Loucy (cell line): ENCODE data around the gene SLC39A9.

Experiments used
- H2AFZ ChIP-seq: fragments of 200-600 bp; sonication (generic); 2 replicates; pipeline ENCODE4 v1.6.0; 2016; ENCODE audit warnings: antibody characterized with exemption, mild to moderate bottlenecking, low read length, moderate library complexity
- H3F3A ChIP-seq: fragments of 200-600 bp; 2 replicates; pipeline ENCODE4 v1.6.0; 2016; ENCODE audit warnings: antibody characterized with exemption, low read depth, mild to moderate bottlenecking
- H3K27me3 ChIP-seq: fragments of 200-600 bp; sonication (generic); 2 replicates; pipeline ENCODE4 v1.6.1; 2014; ENCODE audit warnings: low read length, mild to moderate bottlenecking; ENCODE audit not compliant: insufficient read depth, poor library complexity, severe bottlenecking
- H3K36me3 ChIP-seq: fragments of 200-600 bp; sonication (generic); 2 replicates; pipeline ENCODE4 v1.6.1; 2016; ENCODE audit warnings: low read length; ENCODE audit not compliant: insufficient read depth
- H3K4me1 ChIP-seq: fragments of 200-600 bp; sonication (generic); 2 replicates; pipeline ENCODE4 v1.5.1; 2014; ENCODE audit warnings: low read length, mild to moderate bottlenecking; ENCODE audit not compliant: insufficient read depth, poor library complexity, severe bottlenecking
- H3K4me2 ChIP-seq: fragments of 200-600 bp; sonication (generic); 2 replicates; pipeline ENCODE4 v1.6.0; 2014; ENCODE audit warnings: antibody characterized with exemption, low read length, low read depth, mild to moderate bottlenecking; ENCODE audit not compliant: poor library complexity, severe bottlenecking
- H3K4me3 ChIP-seq: fragments of 200-600 bp; sonication (generic); 2 replicates; pipeline ENCODE4 v1.5.1; 2014; ENCODE audit warnings: low read length, mild to moderate bottlenecking, mixed read lengths; ENCODE audit not compliant: poor library complexity, severe bottlenecking
- H3K79me2 ChIP-seq: fragments of 200-600 bp; sonication (generic); 2 replicates; pipeline ENCODE4 v1.6.1; 2014; ENCODE audit warnings: low read length; ENCODE audit not compliant: insufficient read depth
- H3K9ac ChIP-seq: fragments of 200-600 bp; sonication (generic); 2 replicates; pipeline ENCODE4 v1.6.0; 2014; ENCODE audit warnings: mild to moderate bottlenecking, low read depth, low read length, moderate library complexity; ENCODE audit not compliant: poor library complexity, severe bottlenecking
- H3K9me2 ChIP-seq: fragments of 200-600 bp; sonication (generic); replicated peaks from 2 replicates; pipeline ENCODE4 v1.6.1; 2016; ENCODE audit warnings: low read depth, low read length, mixed read lengths
- H3K9me3 ChIP-seq: fragments of 200-600 bp; sonication (generic); 2 replicates; pipeline ENCODE4 v1.6.1; 2014; ENCODE audit warnings: mild to moderate bottlenecking, antibody characterized with exemption, low read length, low read depth; ENCODE audit not compliant: insufficient read depth
- H4K20me1 ChIP-seq: fragments of 200-600 bp; sonication (generic); 2 replicates; pipeline ENCODE4 v1.6.0; 2014; ENCODE audit warnings: antibody characterized with exemption, low read length, mild to moderate bottlenecking; ENCODE audit not compliant: insufficient read depth, poor library complexity, severe bottlenecking
- EZH2phosphoT487 ChIP-seq: fragments of 200-600 bp; IDR thresholded peaks from 2 replicates; pipeline ENCODE4 v1.6.1; 2018; ENCODE audit warnings: antibody characterized with exemption, mild to moderate bottlenecking, moderate library complexity, borderline replicate concordance
- TF ChIP-seq, protein P1 (sequence below): fragments of 200-600 bp; sonication (generic); conservative IDR thresholded peaks from 2 replicates; pipeline ENCODE4 v1.5.1; 2014; ENCODE audit warnings: mild to moderate bottlenecking, antibody characterized with exemption, low read length

SLC39A9 gene

GRCh38 chr14:69351385-69351784 is 47.1 kb upstream of the SLC39A9 start:
- peaks cover 6% of the 10 kb centered on the region for H3K4me1 ChIP-seq
- no peaks in the 10 kb centered on the region for H4K20me1 ChIP-seq
- no peaks in the 10 kb centered on the region for H3K36me3 ChIP-seq
- H2AFZ ChIP-seq, result no peak overlapping the region
- no peaks in the 10 kb centered on the region for H3K9me2 ChIP-seq
- H3K9ac ChIP-seq, result no peak overlapping the region
- H3K27me3 ChIP-seq, result no peaks in the 10 kb centered on the region
- H3F3A ChIP-seq, result no peaks in the 10 kb centered on the region
- H3K4me3 ChIP-seq, result no peak overlapping the region
- H3K79me2 ChIP-seq, result no peaks in the 10 kb centered on the region
- H3K4me2 ChIP-seq, result no peak overlapping the region
- H3K9me3 ChIP-seq, result no peaks in the 10 kb centered on the region
- TF ChIP-seq, protein P1, sequence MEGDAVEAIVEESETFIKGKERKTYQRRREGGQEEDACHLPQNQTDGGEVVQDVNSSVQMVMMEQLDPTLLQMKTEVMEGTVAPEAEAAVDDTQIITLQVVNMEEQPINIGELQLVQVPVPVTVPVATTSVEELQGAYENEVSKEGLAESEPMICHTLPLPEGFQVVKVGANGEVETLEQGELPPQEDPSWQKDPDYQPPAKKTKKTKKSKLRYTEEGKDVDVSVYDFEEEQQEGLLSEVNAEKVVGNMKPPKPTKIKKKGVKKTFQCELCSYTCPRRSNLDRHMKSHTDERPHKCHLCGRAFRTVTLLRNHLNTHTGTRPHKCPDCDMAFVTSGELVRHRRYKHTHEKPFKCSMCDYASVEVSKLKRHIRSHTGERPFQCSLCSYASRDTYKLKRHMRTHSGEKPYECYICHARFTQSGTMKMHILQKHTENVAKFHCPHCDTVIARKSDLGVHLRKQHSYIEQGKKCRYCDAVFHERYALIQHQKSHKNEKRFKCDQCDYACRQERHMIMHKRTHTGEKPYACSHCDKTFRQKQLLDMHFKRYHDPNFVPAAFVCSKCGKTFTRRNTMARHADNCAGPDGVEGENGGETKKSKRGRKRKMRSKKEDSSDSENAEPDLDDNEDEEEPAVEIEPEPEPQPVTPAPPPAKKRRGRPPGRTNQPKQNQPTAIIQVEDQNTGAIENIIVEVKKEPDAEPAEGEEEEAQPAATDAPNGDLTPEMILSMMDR, result no peak
- no peak for TF ChIP-seq EZH2phosphoT487

GRCh38 chr14:69351911-69352310 is 46.6 kb upstream of the SLC39A9 start:
- Histone ChIP-seq H3K9me3 (no peaks in the 10 kb centered on the region), H3K4me1 (peaks cover 6% of the 10 kb centered on the region), H4K20me1 (no peaks in the 10 kb centered on the region), H3F3A (no peaks in the 10 kb centered on the region), H3K79me2 (no peaks in the 10 kb centered on the region), H3K9me2 (no peaks in the 10 kb centered on the region), H3K4me2 (no peak overlapping the region), H2AFZ (no peak overlapping the region), H3K4me3 (no peak overlapping the region), H3K27me3 (no peaks in the 10 kb centered on the region), H3K9ac (no peak overlapping the region), H3K36me3 (no peaks in the 10 kb centered on the region)
- no peak for TF ChIP-seq EZH2phosphoT487
- TF ChIP-seq, protein P1, result no peak

- TF ChIP-seq, protein P1, result no peak
- TF ChIP-seq EZH2phosphoT487, result no peak
- H3F3A ChIP-seq, result no peaks in the 10 kb centered on the region
- no peak overlapping the region for H2AFZ ChIP-seq
- H3K4me3 ChIP-seq, result no peak overlapping the region
- no peak overlapping the region for H3K4me2 ChIP-seq
- peaks cover 6% of the 10 kb centered on the region for H3K4me1 ChIP-seq
- H3K9me2 ChIP-seq, result no peaks in the 10 kb centered on the region
- no peaks in the 10 kb centered on the region for H3K9me3 ChIP-seq
- no peaks in the 10 kb centered on the region for H3K36me3 ChIP-seq
- H3K27me3 ChIP-seq, result no peaks in the 10 kb centered on the region
- H3K79me2 ChIP-seq, result no peaks in the 10 kb centered on the region
- no peak overlapping the region for H3K9ac ChIP-seq
- H4K20me1 ChIP-seq, result no peaks in the 10 kb centered on the region
Measured at GRCh38 chr14:69353168-69353567, 45.3 kb upstream of the SLC39A9 start.
